Neuron (in vitro differentiated cells): ENCODE measurements around the gene EFCAB12.
"Not testable (repeated sequence)": the region's sequence is repeated elsewhere in the genome, so short reads cannot be mapped to it uniquely, and the experiment has no call there.

Experiments used
- H2AFZ ChIP-seq: one replicate; pipeline ENCODE4 v1.6.1; 2013; ENCODE audit warnings: low read depth, mild to moderate bottlenecking, inconsistent platforms, low read length, moderate library complexity
- H3K27me3 ChIP-seq: one replicate; pipeline ENCODE4 v1.6.1; 2013; ENCODE audit warnings: low read length; ENCODE audit not compliant: insufficient read depth
- H3K36me3 ChIP-seq: one replicate; pipeline ENCODE4 v1.6.1; 2013; ENCODE audit warnings: low read length; ENCODE audit not compliant: insufficient read depth
- H3K4me1 ChIP-seq: one replicate; pipeline ENCODE4 v1.6.1; 2013; ENCODE audit warnings: low read length; ENCODE audit not compliant: insufficient read depth
- H3K4me3 ChIP-seq: 2 replicates; pipeline ENCODE4 v1.5.1; 2013; ENCODE audit warnings: mild to moderate bottlenecking, low read length, moderate library complexity
- H3K9me3 ChIP-seq: one replicate; pipeline ENCODE4 v1.6.1; 2013; ENCODE audit warnings: low read length

EFCAB12 gene

DNA sequence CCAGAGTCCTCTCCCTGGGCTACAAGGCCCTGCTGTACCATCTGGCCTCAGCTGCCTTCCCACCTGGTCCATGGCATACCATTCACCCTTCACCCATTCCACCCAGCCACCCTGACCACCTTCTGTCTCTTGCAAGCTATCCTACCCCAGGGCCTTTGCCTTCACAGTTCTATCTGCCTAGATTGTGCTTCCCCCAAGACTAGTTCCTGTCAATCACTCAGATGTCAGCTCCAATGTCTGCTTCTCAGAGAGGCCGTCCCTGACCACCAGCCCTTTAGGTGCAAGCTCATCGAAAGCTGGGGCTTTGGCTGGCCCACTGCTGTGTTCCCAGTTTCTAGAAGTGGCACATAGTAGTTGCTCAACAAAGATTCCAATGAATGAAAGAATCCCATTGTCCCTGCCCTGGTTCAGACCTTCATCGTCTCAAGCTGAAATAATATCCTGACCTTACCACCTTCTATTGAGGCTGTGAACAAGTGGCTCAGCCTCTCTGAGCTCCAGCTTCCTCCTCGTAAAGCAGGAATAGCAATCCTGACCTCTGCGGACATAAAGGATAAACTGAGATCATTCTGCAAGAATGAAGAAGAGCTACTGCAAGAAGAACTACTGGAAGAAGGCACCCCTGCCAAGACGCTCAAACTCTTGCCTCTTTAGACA, 15.8 kb downstream of the EFCAB12 start:
- Histone ChIP-seq H2AFZ (no peak overlapping the region), H3K27me3 (no peaks in the 10 kb centered on the region), H3K4me1 (no peaks in the 10 kb centered on the region), H3K4me3 (no peak overlapping the region), H3K9me3 (no peaks in the 10 kb centered on the region), H3K36me3 (no peaks in the 10 kb centered on the region)

GRCh38 chr3:129410971-129411370, 17.5 kb downstream of the EFCAB12 start:
- no peaks in the 10 kb centered on the region for H3K27me3 ChIP-seq
- H3K4me1 ChIP-seq, result no peaks in the 10 kb centered on the region
- H3K9me3 ChIP-seq, result no peaks in the 10 kb centered on the region
- H3K36me3 ChIP-seq, result no peaks in the 10 kb centered on the region
- no peak overlapping the region for H3K4me3 ChIP-seq
- no peak overlapping the region for H2AFZ ChIP-seq

DNA sequence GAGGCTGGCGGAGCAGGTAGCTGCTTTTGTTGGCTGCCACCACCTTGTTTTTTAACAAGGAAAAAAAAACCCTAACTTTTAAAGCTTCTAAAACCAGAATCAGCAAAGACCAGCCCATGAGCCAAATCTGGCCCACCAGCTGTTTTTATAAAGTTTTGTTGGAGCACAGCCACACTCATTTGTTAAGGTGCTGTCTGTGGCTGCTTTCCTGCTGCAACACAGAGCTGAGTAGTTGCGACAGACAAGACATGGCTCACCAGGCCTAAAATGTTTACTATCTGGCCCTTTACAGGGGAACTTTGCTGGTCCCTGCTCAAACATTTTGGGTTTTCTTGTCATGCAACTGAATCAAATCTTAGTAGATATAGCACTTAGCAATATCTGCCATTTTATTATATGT, 18.9 kb downstream of the EFCAB12 start:
- no peaks in the 10 kb centered on the region for H3K36me3 ChIP-seq
- H3K4me3 ChIP-seq, result no peak overlapping the region
- H3K27me3 ChIP-seq, result no peaks in the 10 kb centered on the region
- H3K4me1 ChIP-seq, result no peaks in the 10 kb centered on the region
- H3K9me3 ChIP-seq, result no peaks in the 10 kb centered on the region
- no peak overlapping the region for H2AFZ ChIP-seq

GRCh38 chr3:129404610-129405009, 23.8 kb downstream of the EFCAB12 start:
- Histone ChIP-seq H3K9me3 (no peaks in the 10 kb centered on the region), H3K27me3 (no peaks in the 10 kb centered on the region), H3K4me3 (no peak overlapping the region), H3K4me1 (no peaks in the 10 kb centered on the region), H2AFZ (no peak overlapping the region), H3K36me3 (no peaks in the 10 kb centered on the region)

GRCh38 chr3:129404130-129404529, 24.3 kb downstream of the EFCAB12 start:
- Histone ChIP-seq H3K27me3 (no peaks in the 10 kb centered on the region), H3K4me1 (no peaks in the 10 kb centered on the region), H3K9me3 (no peaks in the 10 kb centered on the region), H2AFZ (no peak overlapping the region), H3K4me3 (no peak overlapping the region), H3K36me3 (no peaks in the 10 kb centered on the region)

- H3K27me3 ChIP-seq, result no peaks in the 10 kb centered on the region
- H3K4me1 ChIP-seq, result no peaks in the 10 kb centered on the region
- H3K36me3 ChIP-seq, result no peaks in the 10 kb centered on the region
- H3K9me3 ChIP-seq, result no peaks in the 10 kb centered on the region
- no peak overlapping the region for H3K4me3 ChIP-seq
- H2AFZ ChIP-seq, result no peak overlapping the region
Observed at GRCh38 chr3:129403450-129403849, 25.0 kb downstream of the EFCAB12 start.

GRCh38 chr3:129402616-129403015, 25.8 kb downstream of the EFCAB12 start:
- H3K4me3 ChIP-seq, result no peak overlapping the region
- no peak overlapping the region for H2AFZ ChIP-seq
- H3K36me3 ChIP-seq, result no peaks in the 10 kb centered on the region
- H3K4me1 ChIP-seq, result peaks cover 8% of the 10 kb centered on the region
- no peaks in the 10 kb centered on the region for H3K9me3 ChIP-seq
- H3K27me3 ChIP-seq, result no peaks in the 10 kb centered on the region

DNA sequence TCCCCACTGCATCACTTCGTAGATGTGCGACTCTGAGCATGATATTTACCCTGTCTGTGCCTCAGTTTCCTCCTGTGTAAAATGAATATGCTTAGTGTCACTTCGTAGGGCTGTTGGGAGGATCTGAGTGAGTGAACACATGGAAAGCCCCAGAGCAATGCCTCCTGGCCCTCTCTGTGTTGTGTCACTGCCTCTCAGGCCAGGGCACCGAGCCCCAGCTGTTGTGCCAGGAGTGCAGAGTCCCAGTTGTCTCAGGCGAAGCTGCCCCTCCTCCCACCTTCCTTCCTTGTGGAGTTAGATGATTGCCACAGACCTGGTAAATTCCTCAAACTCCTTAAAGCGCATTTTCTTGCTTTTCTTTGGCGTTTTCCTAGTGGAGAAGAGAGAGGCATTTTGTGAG, 26.2 kb downstream of the EFCAB12 start:
- Histone ChIP-seq H2AFZ (no peak overlapping the region), H3K27me3 (no peaks in the 10 kb centered on the region), H3K4me3 (no peak overlapping the region), H3K9me3 (no peaks in the 10 kb centered on the region), H3K4me1 (peaks cover 9% of the 10 kb centered on the region), H3K36me3 (no peaks in the 10 kb centered on the region)

DNA sequence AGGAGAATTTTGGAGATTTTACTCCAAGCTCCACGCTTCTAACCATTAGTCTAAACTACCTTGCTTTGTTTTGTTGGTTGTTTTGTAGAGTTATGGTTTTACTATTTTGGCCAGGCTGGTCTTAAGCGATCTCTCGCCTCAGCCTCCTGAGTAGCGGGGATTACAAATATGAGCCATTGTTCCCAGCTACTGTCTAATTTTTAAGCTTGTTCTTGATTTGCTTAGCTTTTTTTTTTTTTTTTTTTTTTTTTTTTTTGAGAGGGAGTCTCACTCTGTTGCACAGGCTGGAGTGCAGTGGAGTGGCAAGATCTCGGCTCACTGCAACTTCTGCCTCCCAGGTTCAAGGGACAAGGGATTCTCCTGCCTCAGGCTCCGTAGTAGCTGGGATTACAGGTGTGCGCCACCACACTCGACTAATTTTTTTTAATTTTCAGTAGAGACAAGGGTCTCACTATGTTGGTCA, 28.5 kb downstream of the EFCAB12 start:
- Histone ChIP-seq H3K27me3 (no peaks in the 10 kb centered on the region), H2AFZ (peak overlapping the region; percentile 81), H3K9me3 (no peaks in the 10 kb centered on the region), H3K36me3 (peaks cover 11% of the 10 kb centered on the region), H3K4me3 (peak overlapping the region; percentile 87), H3K4me1 (peaks cover 9% of the 10 kb centered on the region)

DNA sequence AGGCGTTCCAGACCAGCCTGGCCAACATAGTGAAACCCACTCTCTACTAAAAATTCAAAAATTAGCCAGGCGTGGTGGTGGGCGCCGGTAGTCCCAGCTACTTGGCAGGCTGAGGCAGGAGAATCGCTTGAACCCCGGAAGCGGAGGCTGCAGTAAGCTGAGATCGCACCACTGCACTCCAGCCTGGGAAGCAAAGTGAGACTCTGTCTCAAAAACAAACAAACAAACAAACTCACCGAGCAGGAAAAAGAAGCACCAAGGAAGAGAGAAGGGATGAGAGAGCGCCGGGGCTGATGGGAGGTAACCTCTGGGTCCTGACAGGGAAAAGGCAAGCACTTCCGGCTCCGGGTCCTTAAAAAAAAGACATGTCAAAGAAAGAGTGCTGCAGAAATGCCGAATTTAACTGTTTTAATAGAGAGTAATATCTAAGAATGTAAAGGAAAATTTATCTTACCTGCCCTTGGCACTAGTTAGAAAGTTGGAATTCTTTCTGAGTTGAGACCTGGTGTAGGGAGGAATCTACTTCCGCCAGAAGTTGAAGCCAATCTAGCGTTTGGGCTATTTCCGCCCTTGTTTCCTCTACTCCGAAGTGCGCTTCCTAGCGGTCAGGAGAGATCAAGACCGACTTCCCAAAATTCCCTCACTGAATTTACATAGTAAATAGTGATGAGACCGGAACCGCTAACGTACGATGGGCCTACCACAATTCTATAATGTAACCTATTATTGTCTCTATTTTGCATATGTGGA, 29.1 kb downstream of the EFCAB12 start:
- H3K9me3 ChIP-seq, result no peaks in the 10 kb centered on the region
- H3K4me1 ChIP-seq, result peaks cover 9% of the 10 kb centered on the region
- H3K27me3 ChIP-seq, result no peaks in the 10 kb centered on the region
- peak overlapping the region; percentile 87 for H3K4me3 ChIP-seq
- H2AFZ ChIP-seq, result peak overlapping the region; percentile 81
- peaks cover 14% of the 10 kb centered on the region for H3K36me3 ChIP-seq

- no peaks in the 10 kb centered on the region for H3K27me3 ChIP-seq
- H3K9me3 ChIP-seq, result no peaks in the 10 kb centered on the region
- H3K4me3 ChIP-seq, result peak overlapping the region; percentile 87
- H3K36me3 ChIP-seq, result peaks cover 14% of the 10 kb centered on the region
- H3K4me1 ChIP-seq, result peaks cover 9% of the 10 kb centered on the region
- peak overlapping the region; percentile 81 for H2AFZ ChIP-seq
Observed at GRCh38 chr3:129398803-129399144, 29.7 kb downstream of the EFCAB12 start.

- H3K36me3 ChIP-seq, result peaks cover 46% of the 10 kb centered on the region
- H3K4me3 ChIP-seq, result not testable (repeated sequence)
Observed at GRCh38 chr3:129393760-129394564, 34.5 kb downstream of the EFCAB12 start.

GRCh38 chr3:129393271-129393670, 35.2 kb downstream of the EFCAB12 start:
- peaks cover 12% of the 10 kb centered on the region for H3K4me1 ChIP-seq
- H3K4me3 ChIP-seq, result no peak overlapping the region
- no peaks in the 10 kb centered on the region for H3K9me3 ChIP-seq
- H2AFZ ChIP-seq, result no peak overlapping the region
- no peaks in the 10 kb centered on the region for H3K27me3 ChIP-seq
- peaks cover 46% of the 10 kb centered on the region for H3K36me3 ChIP-seq

More at GRCh38 chr3:129393760-129394564, 34.5 kb downstream of the EFCAB12 start:
- not testable (repeated sequence) for H2AFZ ChIP-seq, H3K9me3 ChIP-seq, H3K27me3 ChIP-seq
- H3K4me1 ChIP-seq, result peaks cover 13% of the 10 kb centered on the region
